ACHN (cell line): ENCODE results near the gene COASY.

Experiments
- DNase-seq: peaks from one replicate; pipeline ENCODE4 v3.0.0-alpha.2; 2015
- in situ Hi-C: cut with HindIII; loops from 2 replicates; pipeline ENCODE4 v1.10.0; 2017; ENCODE audit warnings: low sequenced_read_pairs, low pct_ligation_motif_present, low pct_unique_long_range_greater_than_20kb

Gene COASY

GRCh38 chr17:42561897-42562387 is at the start of gene COASY:
TSS of gene COASY (plus strand) at chr17:42562148. CDS start at chr17:42562623, 475 bp downstream.
- peak; percentile 99 for DNase-seq
- in situ Hi-C loops = no loop called here

DNA sequence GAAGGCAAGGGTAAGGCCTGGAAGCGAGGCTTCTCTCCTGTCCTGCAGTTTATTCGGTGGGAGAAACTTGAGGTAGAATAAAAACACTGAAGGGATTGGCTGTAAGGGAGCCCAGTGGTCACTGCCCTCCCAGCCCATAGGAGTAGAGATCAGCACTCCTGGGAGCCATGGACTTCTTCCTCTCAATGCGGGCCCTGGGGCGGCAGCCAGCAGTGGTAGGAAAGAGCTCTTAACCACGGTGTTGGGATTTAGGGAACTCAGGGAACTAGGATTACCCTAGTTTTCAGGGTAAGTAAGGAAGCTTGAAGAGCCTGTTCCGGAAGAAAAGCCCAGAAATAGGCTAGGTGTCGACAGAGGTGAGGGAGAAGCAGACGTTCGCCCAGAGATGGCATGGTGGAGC is 49.7 kb upstream of the COASY start:
- in situ Hi-C loops = no loop called here
- DNase-seq = no peak

DNA sequence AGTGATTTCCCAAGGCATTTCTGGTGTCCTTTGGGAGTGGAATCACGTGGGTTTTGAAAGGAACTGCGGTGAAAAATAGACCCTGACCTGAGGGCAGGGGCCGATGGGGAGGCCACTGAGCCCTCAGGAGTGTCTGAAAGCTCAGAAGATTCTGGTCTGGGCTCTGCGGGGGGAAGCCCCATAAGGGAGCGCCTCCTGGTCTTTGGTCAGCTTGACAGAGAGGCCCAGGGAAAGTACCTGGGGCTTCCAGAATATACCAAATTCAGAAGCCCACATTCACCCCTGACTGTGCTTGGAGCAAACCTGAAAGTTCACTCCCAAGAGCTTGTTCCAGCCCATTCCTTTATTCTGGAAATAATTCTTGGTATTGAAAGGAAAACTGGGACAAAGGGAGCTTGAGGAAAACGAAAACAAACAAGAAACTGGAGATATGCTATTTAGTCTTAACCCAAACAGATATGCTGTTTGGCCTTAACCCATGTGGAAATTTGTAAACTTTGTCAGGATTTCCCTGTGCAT is 49.2 kb upstream of the COASY start:
- in situ Hi-C loops = no loop called here

DNA sequence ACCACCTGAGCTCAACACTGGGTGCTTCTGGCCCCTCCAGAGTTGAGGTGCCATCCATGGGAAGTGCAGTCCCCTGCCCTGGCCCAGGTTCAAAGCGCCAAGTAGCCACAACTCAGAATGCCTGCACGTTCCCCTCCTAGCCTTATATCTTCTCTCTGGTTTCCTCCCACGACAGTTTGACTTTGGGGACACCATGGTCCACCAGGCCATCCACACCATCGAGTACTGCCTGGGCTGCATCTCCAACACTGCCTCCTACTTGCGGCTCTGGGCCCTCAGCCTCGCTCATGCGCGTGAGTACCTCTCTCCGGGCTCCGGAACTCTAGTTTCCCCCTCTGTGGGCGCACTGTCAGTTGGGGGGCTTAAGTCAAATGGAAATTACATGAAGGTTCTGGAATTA is 48.3 kb upstream of the COASY start:
- in situ Hi-C loops = no loop called here
- DNase-seq = no peak

More for the DNA sequence above, 49.2 kb upstream of the COASY start:
- no peak for DNase-seq

DNA sequence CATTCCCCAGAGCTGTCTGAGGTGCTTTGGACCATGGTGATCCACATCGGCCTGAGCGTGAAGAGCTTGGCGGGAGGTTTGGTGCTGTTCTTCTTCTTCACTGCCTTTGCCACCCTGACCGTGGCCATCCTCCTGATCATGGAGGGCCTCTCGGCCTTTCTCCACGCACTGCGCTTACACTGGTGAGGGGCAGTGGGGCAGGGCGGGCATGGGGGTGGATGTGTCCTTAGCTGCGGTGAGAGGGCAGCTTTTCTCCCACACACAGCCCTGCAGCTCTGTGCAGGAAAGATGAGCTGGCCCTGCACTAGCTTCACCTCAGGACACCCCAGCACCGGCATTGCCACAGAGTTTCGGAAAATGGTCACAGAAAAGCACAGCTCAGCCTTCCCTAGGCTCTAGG is 47.7 kb upstream of the COASY start:
- no peak for DNase-seq
- in situ Hi-C loops = no loop called here

DNA sequence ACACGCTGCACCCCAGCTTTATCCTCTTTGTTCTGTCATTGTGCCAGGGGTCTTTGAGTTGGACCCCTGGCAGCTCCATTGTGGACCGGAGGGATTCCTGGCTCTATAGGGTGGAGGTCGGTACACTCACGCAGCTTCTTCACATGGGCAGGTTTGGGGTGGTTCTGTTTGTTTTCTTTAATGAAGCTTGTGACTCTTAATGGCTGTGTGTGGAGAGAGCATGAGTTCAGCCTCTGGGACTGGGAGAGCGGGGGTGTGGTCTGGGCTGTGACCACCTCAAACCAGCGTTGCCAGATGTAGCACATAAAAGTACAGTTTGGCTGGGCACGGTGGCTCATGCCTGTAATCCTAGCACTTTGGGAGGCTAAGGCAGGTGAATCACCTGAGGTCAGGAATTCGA is 47.1 kb upstream of the COASY start:
- DNase-seq = no peak
- in situ Hi-C loops = no loop called here

DNA sequence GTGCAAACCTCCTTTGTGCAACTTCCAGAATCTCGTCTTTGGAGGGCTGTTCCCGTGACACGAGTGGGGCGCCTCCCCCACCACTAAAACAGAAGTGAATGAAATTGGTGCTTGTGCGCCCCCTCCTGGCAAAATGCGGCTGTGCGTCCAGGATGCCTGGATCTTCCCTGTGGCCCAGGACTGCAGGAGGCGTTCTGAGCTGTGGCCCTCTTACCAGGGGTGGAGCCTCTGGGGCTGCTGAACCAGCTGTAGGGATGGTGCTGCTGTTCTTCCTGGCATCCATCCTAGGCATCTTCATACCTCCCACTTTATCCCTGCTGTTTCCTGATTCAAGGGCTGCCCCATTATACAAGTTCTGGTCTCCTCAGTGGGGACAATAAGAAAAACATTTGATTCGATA is 44.4 kb upstream of the COASY start:
- in situ Hi-C loops = no loop called here
- DNase-seq = peak; percentile 92

DNA sequence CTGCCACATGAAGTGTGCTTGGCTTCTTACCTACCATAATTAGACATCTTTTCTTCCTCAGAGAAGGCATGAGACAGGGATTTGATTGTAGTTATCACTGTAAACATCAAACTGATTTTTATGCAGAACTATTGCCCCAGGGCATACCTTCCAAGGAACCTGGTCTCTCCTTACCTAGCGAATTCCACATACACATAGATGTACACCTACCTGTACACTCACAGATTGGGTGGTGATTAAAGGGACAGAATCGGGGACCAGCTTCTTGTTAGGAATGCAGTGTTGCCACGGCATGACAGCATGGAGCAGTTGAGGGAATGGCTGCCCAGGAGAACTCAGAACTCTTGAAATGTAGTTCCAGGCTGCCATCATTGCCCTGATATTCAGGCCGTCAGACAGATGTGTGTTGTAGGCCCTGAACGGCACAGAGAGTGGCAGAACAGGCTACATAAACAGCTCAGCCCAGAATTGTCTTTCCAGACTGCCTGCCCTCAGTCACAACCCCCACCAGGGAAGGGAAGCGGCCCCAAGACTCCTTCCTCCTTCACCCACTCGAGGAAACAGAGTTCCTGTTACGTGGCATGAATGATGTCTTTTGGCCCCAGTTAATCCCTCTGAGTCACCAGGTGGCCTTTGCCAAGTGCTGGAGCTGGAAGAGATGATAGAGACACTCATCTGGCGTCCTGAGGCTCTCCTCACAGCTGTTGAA is 43.7 kb upstream of the COASY start:
- in situ Hi-C loops = no loop called here
- DNase-seq = peak; percentile 95

GRCh38 chr17:42518755-42519545 is 43.0 kb upstream of the COASY start:
- DNase-seq = peak; percentile 29
- in situ Hi-C loops = no loop called here

DNA sequence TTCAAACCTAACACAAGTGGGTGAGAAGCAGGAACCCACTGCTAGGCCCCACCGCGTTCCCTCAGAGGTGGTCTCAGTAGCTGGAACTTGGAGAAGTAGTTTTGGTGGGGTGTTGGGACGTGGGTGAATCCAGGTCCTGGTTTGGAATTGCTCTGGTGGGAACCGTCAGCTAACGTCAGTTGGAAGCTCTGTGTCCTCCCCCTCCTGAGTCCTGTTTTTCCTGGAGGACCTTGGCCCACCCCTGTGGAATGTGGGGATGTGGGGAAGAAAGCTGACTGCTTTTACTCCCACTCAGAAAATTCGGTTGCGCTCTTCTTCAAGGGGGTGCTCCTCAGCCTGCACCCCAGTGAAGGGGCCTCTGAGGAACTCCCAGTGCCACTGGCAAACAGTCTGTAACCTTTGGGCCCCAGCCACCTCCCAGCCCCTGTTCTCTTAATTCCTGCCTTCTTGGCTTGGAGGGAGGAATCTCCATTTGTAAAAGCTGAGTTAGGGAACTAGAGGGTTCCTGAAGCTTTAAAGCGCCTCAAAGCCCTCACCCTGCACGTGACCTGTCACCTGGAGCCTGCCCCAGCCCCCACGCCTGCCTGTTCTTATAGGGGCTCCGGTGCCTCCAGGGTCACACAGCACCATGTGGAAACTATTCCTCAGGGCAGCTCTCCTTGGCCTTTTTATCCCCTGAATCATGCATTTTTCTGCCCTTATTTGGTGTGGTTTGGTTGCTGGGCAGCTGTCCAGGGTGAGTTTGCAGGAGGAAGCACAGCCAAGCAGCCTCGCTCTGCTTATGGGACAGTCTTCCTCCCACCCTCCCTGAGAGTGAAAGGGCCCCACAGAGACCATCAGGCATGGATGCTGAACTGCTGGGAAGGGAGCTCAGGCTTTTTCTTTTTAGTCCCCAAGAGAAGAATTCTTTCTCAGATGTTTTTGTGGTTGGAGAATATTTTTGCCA is 42.1 kb upstream of the COASY start:
- peak; percentile 99 for DNase-seq
- in situ Hi-C loops = loop anchor here (10.0 kb wide), 1 partner anchor 205 kb away; no protein-coding TSS in a partner anchor

- in situ Hi-C loops = loop anchor here (10.0 kb wide), 1 partner anchor 206 kb away; no protein-coding TSS in a partner anchor
- no peak for DNase-seq
Measured at GRCh38 chr17:42520540-42520951, 41.4 kb upstream of the COASY start.

DNA sequence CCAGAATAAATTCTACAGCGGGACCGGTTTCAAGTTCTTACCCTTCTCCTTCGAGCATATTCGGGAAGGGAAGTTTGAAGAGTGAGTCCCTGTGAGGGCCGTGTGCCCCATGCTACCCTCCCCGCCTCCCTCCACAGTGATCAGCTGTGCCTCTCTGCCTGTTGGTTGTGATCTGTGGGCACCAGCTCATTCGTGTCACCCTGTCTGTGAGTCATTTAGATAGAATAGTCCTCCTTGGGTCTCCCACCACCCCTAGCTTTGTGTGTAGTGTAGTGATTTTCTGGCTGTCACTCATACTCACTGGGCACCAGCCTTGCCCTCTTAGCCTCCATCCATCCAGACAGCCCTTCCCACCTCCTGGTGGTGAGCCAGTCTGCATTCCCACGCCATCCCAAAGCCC is 40.9 kb upstream of the COASY start:
- no peak for DNase-seq
- in situ Hi-C loops = loop anchor here (10.0 kb wide), 1 partner anchor 206 kb away; no protein-coding TSS in a partner anchor

GRCh38 chr17:42521666-42522262 is 40.2 kb upstream of the COASY start:
- DNase-seq = no peak
- in situ Hi-C loops = loop anchor here (10.0 kb wide), 1 partner anchor 207 kb away; no protein-coding TSS in a partner anchor

DNA sequence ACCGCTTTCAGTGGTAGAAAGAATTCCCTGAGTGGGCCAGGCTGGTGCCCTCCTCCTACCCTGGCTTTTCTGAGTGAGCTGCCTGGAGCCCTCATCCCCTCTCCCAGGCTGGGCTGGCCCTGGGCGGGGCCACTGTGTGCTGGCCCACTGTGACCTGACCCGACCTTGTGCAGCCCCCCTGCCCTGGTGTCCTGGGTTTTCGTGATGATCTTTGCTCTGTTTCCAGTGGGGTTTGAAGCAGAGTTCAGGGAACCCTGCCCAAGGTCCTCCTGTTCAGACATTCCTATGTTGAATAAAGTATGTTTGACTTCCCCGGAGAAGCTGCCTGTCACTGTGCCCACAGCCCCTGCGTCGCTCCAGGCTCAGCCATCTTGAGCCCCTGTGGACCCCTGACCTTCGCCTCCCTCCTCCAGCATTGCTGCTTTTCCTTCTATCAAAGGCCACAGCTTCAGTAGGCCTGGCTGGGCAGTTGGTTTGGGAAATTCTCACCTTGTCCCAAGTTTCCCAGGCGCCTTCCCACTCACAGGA is 39.6 kb upstream of the COASY start:
- DNase-seq = no peak
- in situ Hi-C loops = loop anchor here (10.0 kb wide), 1 partner anchor 208 kb away; no protein-coding TSS in a partner anchor

DNA sequence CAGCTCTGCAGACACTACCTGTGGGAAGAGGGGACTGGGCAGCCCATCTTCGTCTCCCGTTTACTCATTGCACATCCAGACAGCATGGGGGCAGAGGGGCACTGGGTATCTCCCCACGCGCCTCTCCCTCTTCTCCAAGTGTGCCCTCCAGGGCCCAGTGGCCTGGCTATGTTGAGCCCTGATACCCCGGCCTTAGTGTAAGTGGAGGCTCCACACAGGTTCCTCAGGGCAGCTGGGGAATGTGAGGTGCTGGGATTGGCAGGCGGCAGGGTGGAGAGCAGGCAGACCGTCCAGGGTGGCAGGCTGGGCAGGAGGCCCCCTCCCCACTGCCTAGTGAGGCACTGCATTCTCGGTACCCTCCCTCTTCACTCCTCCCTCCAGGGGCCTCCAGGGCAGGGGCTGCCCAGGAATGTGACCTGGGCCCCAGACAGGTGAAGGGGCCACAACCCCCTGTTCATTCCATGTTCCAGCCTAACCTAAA is 39.1 kb upstream of the COASY start:
- in situ Hi-C loops = loop anchor here (10.0 kb wide), 1 partner anchor 208 kb away; no protein-coding TSS in a partner anchor
- no peak for DNase-seq

DNA sequence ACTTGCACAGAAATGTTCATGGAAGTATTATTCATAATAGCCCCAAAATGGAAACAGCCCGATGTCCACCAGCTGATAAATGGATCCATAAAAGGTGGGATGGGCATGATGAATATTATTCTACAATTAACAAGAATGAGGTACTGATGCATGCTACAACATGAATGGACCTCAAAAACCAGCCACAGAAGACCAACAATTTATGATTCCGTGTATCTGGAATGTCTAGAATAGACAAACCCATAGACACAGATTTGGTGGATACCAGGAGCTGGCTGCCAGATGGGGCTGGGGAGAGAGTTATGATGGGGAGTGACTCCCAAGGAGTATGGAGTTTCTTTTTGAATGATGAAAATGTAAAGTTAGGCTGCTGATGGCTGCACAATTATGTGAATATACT is 36.7 kb upstream of the COASY start:
- in situ Hi-C loops = loop anchor here (10.0 kb wide), 1 partner anchor 210 kb away; no protein-coding TSS in a partner anchor
- no peak for DNase-seq

- DNase-seq = no peak
- in situ Hi-C loops = loop anchor here (10.0 kb wide), 1 partner anchor 211 kb away; no protein-coding TSS in a partner anchor
Measured at GRCh38 chr17:42526031-42526444, 35.9 kb upstream of the COASY start.
